ENCODE data around the gene ADGRB3. TPM values are rescaled to one million over a fixed set of nuclear protein-coding genes. Genes with fewer than 3 reads are reported as not detected.
A peak's percentile ranks its signal among the peaks of the same experiment; 100 is the strongest.

The ADGRB3 gene
- total RNA-seq, 1 donor from 2014 or later = 1.5 TPM

GRCh38 chr6:68704485-68704884, 69.4 kb downstream of the ADGRB3 start:
- no peak overlapping the region for H3K4me2 ChIP-seq
- DNase-seq (ENCODE audit: low spot score) = no peak
- H3K4me1 Mint-ChIP-seq = peaks cover 15% of the 10 kb centered on the region
- H3K9ac ChIP-seq = no peak overlapping the region
- H3K27me3 ChIP-seq = no peaks in the 10 kb centered on the region
- no peak overlapping the region for H3K4me3 ChIP-seq
- no peaks in the 10 kb centered on the region for H3K27me3 Mint-ChIP-seq (ENCODE audit: insufficient read depth, low read depth)
- no peaks in the 10 kb centered on the region for H3K79me2 ChIP-seq (ENCODE audit: low read depth)
- no peak overlapping the region for H3K4me3 Mint-ChIP-seq
- H3K36me3 ChIP-seq = no peaks in the 10 kb centered on the region
- H3K9me3 Mint-ChIP-seq = no peaks in the 10 kb centered on the region
- H3K27ac Mint-ChIP-seq = no peak overlapping the region
- no peak overlapping the region for H2AFZ ChIP-seq (replicated peaks)
- H3K36me3 Mint-ChIP-seq = no peaks in the 10 kb centered on the region
- no peaks in the 10 kb centered on the region for H3K4me1 ChIP-seq
- no peak for TF ChIP-seq EZH2 (IDR thresholded peaks at IDR 0.05)
- no peaks in the 10 kb centered on the region for H3F3A ChIP-seq (ENCODE audit: low read depth)
- H4K20me1 ChIP-seq (ENCODE audit: low read depth) = no peaks in the 10 kb centered on the region
- no peaks in the 10 kb centered on the region for H3K9me3 ChIP-seq (ENCODE audit: low read depth)
- H3K27ac ChIP-seq = no peak overlapping the region

GRCh38 chr6:68709091-68709490, 74.0 kb downstream of the ADGRB3 start:
- Histone ChIP-seq H3K36me3 (no peaks in the 10 kb centered on the region), H3K79me2 (ENCODE audit: low read depth) (no peaks in the 10 kb centered on the region), H3F3A (ENCODE audit: low read depth) (no peaks in the 10 kb centered on the region), H2AFZ (replicated peaks) (no peak overlapping the region), H3K27ac (no peak overlapping the region), H3K9ac (no peak overlapping the region), H3K9me3 (ENCODE audit: low read depth) (no peaks in the 10 kb centered on the region), H3K27me3 (no peaks in the 10 kb centered on the region), H3K4me1 (peaks cover 17% of the 10 kb centered on the region), H4K20me1 (ENCODE audit: low read depth) (no peaks in the 10 kb centered on the region), H3K4me2 (no peak overlapping the region), H3K4me3 (no peak overlapping the region)
- no peak for DNase-seq (ENCODE audit: low spot score)
- Mint-ChIP-seq H3K27ac (no peak overlapping the region), H3K9me3 (no peaks in the 10 kb centered on the region), H3K4me3 (no peak overlapping the region), H3K27me3 (ENCODE audit: insufficient read depth, low read depth) (peaks cover 3% of the 10 kb centered on the region), H3K4me1 (peaks cover 34% of the 10 kb centered on the region), H3K36me3 (no peaks in the 10 kb centered on the region)
- TF ChIP-seq CTCF (IDR thresholded peaks at IDR 0.05) (no peak), EZH2phosphoT487 (IDR thresholded peaks at IDR 0.05) (no peak), EZH2 (IDR thresholded peaks at IDR 0.05) (no peak)

DNA sequence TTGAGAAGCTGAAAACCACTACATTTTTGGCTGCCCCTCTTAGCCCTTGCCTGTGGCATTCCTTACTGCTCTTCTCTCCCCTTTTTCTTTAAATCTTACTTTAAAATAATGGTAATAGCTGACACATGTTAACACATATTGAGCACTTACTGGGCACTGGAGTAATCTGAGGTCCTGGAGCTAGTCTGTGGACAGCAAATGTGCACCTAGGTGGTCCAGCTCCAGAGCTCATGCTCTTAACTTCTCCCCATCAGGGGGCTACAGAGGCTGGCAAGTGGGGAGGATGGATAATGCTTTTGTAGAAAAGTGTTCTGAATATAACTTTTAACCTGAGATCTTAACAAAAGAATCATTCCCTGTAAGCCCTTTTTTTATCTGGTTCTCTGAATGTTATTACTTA, 74.8 kb downstream of the ADGRB3 start:
- peaks cover 3% of the 10 kb centered on the region for H3K27me3 Mint-ChIP-seq (ENCODE audit: insufficient read depth, low read depth)
- Histone ChIP-seq H2AFZ (replicated peaks) (no peak overlapping the region), H3K4me3 (no peak overlapping the region), H3K4me1 (peaks cover 17% of the 10 kb centered on the region), H3K79me2 (ENCODE audit: low read depth) (no peaks in the 10 kb centered on the region), H3K9ac (no peak overlapping the region), H3K36me3 (no peaks in the 10 kb centered on the region), H3F3A (ENCODE audit: low read depth) (no peaks in the 10 kb centered on the region), H3K27me3 (no peaks in the 10 kb centered on the region), H3K9me3 (ENCODE audit: low read depth) (no peaks in the 10 kb centered on the region), H3K27ac (no peak overlapping the region), H4K20me1 (ENCODE audit: low read depth) (no peaks in the 10 kb centered on the region), H3K4me2 (no peak overlapping the region)
- TF ChIP-seq CTCF (IDR thresholded peaks at IDR 0.05) = no peak
- TF ChIP-seq EZH2phosphoT487 (IDR thresholded peaks at IDR 0.05) = no peak
- TF ChIP-seq EZH2 (IDR thresholded peaks at IDR 0.05) = no peak
- H3K36me3 Mint-ChIP-seq = no peaks in the 10 kb centered on the region
- H3K27ac Mint-ChIP-seq = no peak overlapping the region
- H3K4me1 Mint-ChIP-seq = peaks cover 34% of the 10 kb centered on the region
- H3K4me3 Mint-ChIP-seq = no peak overlapping the region
- H3K9me3 Mint-ChIP-seq = no peaks in the 10 kb centered on the region
- DNase-seq (ENCODE audit: low spot score) = peak; percentile 2

DNA sequence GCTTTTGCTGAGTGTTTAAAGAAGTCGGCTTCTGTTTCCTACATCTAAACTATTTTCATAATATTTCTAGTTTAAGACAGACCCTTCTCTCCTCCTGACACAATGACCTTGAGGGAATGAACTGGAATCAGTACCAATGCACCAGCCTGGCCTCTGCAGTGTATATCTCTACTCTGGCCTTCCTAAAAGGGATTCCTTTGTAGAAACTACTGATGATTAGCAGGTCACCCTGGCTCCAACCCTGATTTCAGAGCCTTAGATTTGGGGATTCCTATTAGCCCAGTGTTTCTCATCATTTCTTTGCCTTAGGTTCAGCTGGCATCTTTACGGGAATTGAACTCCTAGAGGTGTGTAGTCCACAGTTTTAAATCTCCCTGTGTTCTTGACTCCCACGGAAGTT, 75.4 kb downstream of the ADGRB3 start:
- H3K27me3 Mint-ChIP-seq (ENCODE audit: insufficient read depth, low read depth) = peaks cover 3% of the 10 kb centered on the region
- no peak for DNase-seq (ENCODE audit: low spot score)
- Histone ChIP-seq H2AFZ (replicated peaks) (no peak overlapping the region), H3K36me3 (no peaks in the 10 kb centered on the region), H3K9me3 (ENCODE audit: low read depth) (no peaks in the 10 kb centered on the region), H3K4me2 (no peak overlapping the region), H4K20me1 (ENCODE audit: low read depth) (no peaks in the 10 kb centered on the region), H3K27ac (no peak overlapping the region), H3K4me3 (no peak overlapping the region), H3K4me1 (peaks cover 17% of the 10 kb centered on the region), H3K27me3 (no peaks in the 10 kb centered on the region), H3K79me2 (ENCODE audit: low read depth) (no peaks in the 10 kb centered on the region), H3F3A (ENCODE audit: low read depth) (no peaks in the 10 kb centered on the region), H3K9ac (no peak overlapping the region)
- no peaks in the 10 kb centered on the region for H3K36me3 Mint-ChIP-seq
- peak overlapping the region; percentile 16 for H3K27ac Mint-ChIP-seq
- no peaks in the 10 kb centered on the region for H3K9me3 Mint-ChIP-seq
- H3K4me3 Mint-ChIP-seq = no peak overlapping the region
- TF ChIP-seq CTCF (IDR thresholded peaks at IDR 0.05) (no peak), EZH2 (IDR thresholded peaks at IDR 0.05) (no peak)
- peaks cover 34% of the 10 kb centered on the region for H3K4me1 Mint-ChIP-seq

All from neural progenitor cell (in vitro differentiated cells).